ENCODE results near the gene IREB2.

IREB2 gene

GRCh38 chr15:78438619-78439285, 736 bp downstream of the IREB2 start:
- TF ChIP-seq CTCF (IDR thresholded peaks at IDR 0.05), result no peak; the same call in 1 of the 2 replicates

GRCh38 chr15:78440375-78441373, 2.7 kb downstream of the IREB2 start:
- no peak for TF ChIP-seq CTCF (IDR thresholded peaks at IDR 0.05)

- no peak for TF ChIP-seq CTCF (IDR thresholded peaks at IDR 0.05)
These were observed 6.2 kb downstream of the IREB2 start for GRCh38 chr15:78444255-78444654.

GRCh38 chr15:78445875-78446274, 7.9 kb downstream of the IREB2 start:
- TF ChIP-seq CTCF (IDR thresholded peaks at IDR 0.05), result no peak

- TF ChIP-seq CTCF (IDR thresholded peaks at IDR 0.05), result no peak
These were observed 8.5 kb downstream of the IREB2 start for GRCh38 chr15:78446551-78446950.

- TF ChIP-seq CTCF (IDR thresholded peaks at IDR 0.05), result no peak
These were observed 10.6 kb downstream of the IREB2 start for GRCh38 chr15:78448441-78449219.
